Endothelial cell of umbilical vein (primary cell): Measurements from ENCODE around the gene CEP128. TPM values are rescaled to one million over a fixed set of nuclear protein-coding genes. Genes with fewer than 3 reads are reported as not detected.

ENCODE experiments used
- BruUV-seq: library from RNA; stranded (reverse); fragments of 400-500 nt; replicated peaks from 2 replicates; lab custom pipeline; 2021; lab: Mats Ljungman, UMichigan
- CTCF ChIA-PET: fragments of 300-600, 350-600 bp; sonication (Branson Sonifier 250); formaldehyde crosslinking; loops from one replicate; lab custom pipeline; 2021; ENCODE audit warnings: antibody characterized with exemption, inconsistent platforms; lab: Charles Lee
- POLR2A ChIA-PET: fragments of 300-600, 350-600 bp; sonication (Branson Sonifier 250); formaldehyde crosslinking; loops from one replicate; lab custom pipeline; 2021; ENCODE audit warnings: antibody characterized with exemption, inconsistent platforms; lab: Charles Lee
- DNase-seq: peaks from one replicate; pipeline ENCODE4 v3.0.0-alpha.2; 2011; ENCODE audit warnings: low read depth, low spot score
- FAIRE-seq: peaks from 2 replicates; lab custom pipeline; 2011; peaks lifted over from hg19 to GRCh38; lab: Jason Lieb, UNC
- H2AFZ ChIP-seq: 2 replicates; pipeline ENCODE4 v1.6.0; 2012; ENCODE audit warnings: low read depth, low read length, control low read depth, inconsistent platforms
- H3K27ac ChIP-seq: 2 replicates; pipeline ENCODE4 v1.5.1; 2011; ENCODE audit warnings: low read depth, mild to moderate bottlenecking, control low read depth, low read length, moderate library complexity; ENCODE audit not compliant: insufficient read depth
- H3K27me3 ChIP-seq, 2 experiments: 2 replicates each; pipeline versions ENCODE4 v1.6.0 to v1.6.1; 2011; ENCODE audit warnings: low read length in 2 of 2, mixed read lengths in 1 of 2; ENCODE audit not compliant: control insufficient read depth in 2 of 2, insufficient read depth in 2 of 2
- H3K36me3 ChIP-seq, 2 experiments: 2 replicates in 1 of 2; 3 replicates in 1 of 2; pipeline ENCODE4 v1.5.1; 2011; ENCODE audit warnings: low read length in 2 of 2, mild to moderate bottlenecking in 1 of 2, moderate library complexity in 1 of 2; ENCODE audit not compliant: control insufficient read depth in 2 of 2, insufficient read depth in 2 of 2; ENCODE audit errors: extremely low read depth in 1 of 2
- H3K4me1 ChIP-seq: 3 replicates; pipeline ENCODE4 v1.5.1; 2011; ENCODE audit warnings: mild to moderate bottlenecking, low read length; ENCODE audit not compliant: control insufficient read depth, insufficient read depth; ENCODE audit errors: extremely low read depth
- H3K4me2 ChIP-seq: 2 replicates; pipeline ENCODE4 v1.6.1; 2011; ENCODE audit warnings: low read length, control low read depth, mixed read lengths; ENCODE audit not compliant: insufficient read depth
- H3K4me3 ChIP-seq, 3 experiments: fragments of 200-600 bp in 1 of 3; sonication (generic), shearing (Covaris generic) in 1 of 3; replicated peaks in 1 of 3; 2 replicates each; pipeline ENCODE4 v1.5.1; 2011 to 2016; ENCODE audit warnings: control low read depth in 3 of 3, low read length in 3 of 3, mild to moderate bottlenecking in 2 of 3, inconsistent platforms in 1 of 3, low read depth in 1 of 3, moderate library complexity in 1 of 3; ENCODE audit not compliant: insufficient read depth in 1 of 3
- H3K79me2 ChIP-seq: 2 replicates; pipeline ENCODE4 v1.6.0; 2012; ENCODE audit warnings: low read length, inconsistent platforms; ENCODE audit not compliant: control insufficient read depth, insufficient read depth
- H3K9ac ChIP-seq: replicated peaks from 2 replicates; pipeline ENCODE3; 2011; ENCODE audit warnings: low read length, control low read depth; ENCODE audit not compliant: insufficient read depth; ENCODE audit errors: extremely low read depth
- H3K9me1 ChIP-seq: replicated peaks from 3 replicates; pipeline ENCODE4 v1.6.0; 2011; ENCODE audit warnings: mild to moderate bottlenecking, low read length; ENCODE audit not compliant: control insufficient read depth, insufficient read depth; ENCODE audit errors: extremely low read depth
- H3K9me3 ChIP-seq: replicated peaks from 2 replicates; pipeline ENCODE4 v1.5.1; 2012; ENCODE audit warnings: low read length, inconsistent platforms; ENCODE audit not compliant: control insufficient read depth, insufficient read depth
- H4K20me1 ChIP-seq: replicated peaks from 2 replicates; pipeline ENCODE3; 2011; ENCODE audit warnings: mild to moderate bottlenecking, low read length; ENCODE audit not compliant: control insufficient read depth, insufficient read depth; ENCODE audit errors: extremely low read depth
- CTCF ChIP-seq, 2 donors: IDR thresholded peaks; 1 replicate in 1 of 2; 2 replicates in 1 of 2; pipeline ENCODE4 v1.5.1; 2011; ENCODE audit warnings: low read length in 2 of 2, mild to moderate bottlenecking in 2 of 2, moderate library complexity in 2 of 2, control low read depth in 1 of 2, inconsistent platforms in 1 of 2, low read depth in 1 of 2; ENCODE audit not compliant: insufficient read depth in 1 of 2; ENCODE audit errors: extremely low read depth in 1 of 2
- EZH2 ChIP-seq: IDR thresholded peaks from 2 replicates; pipeline ENCODE4 v1.6.1; 2012; ENCODE audit warnings: borderline replicate concordance, low read depth, mild to moderate bottlenecking, moderate library complexity, low read length, inconsistent platforms; ENCODE audit not compliant: severe bottlenecking
- FOS ChIP-seq: IDR thresholded peaks from 2 replicates; pipeline ENCODE4 v1.6.1; 2011; ENCODE audit warnings: mild to moderate bottlenecking, low read length, moderate library complexity, borderline replicate concordance; ENCODE audit not compliant: insufficient read depth
- GATA2 ChIP-seq: IDR thresholded peaks from 2 replicates; pipeline ENCODE4 v1.7.0; 2011; ENCODE audit warnings: low read depth, mild to moderate bottlenecking, moderate library complexity, mixed read lengths, low read length; ENCODE audit not compliant: insufficient read length, insufficient read depth
- JUN ChIP-seq: IDR thresholded peaks from 2 replicates; pipeline ENCODE4 v1.6.1; 2011; ENCODE audit warnings: borderline replicate concordance, low read depth; ENCODE audit not compliant: insufficient read length, insufficient read depth
- MYC ChIP-seq: IDR thresholded peaks from one replicate; pipeline ENCODE4 v1.6.1; 2011; ENCODE audit warnings: mild to moderate bottlenecking, low read depth, low read length
- POLR2A ChIP-seq: IDR thresholded peaks from 2 replicates; pipeline ENCODE4 v1.6.1; 2012; ENCODE audit warnings: low read depth, mild to moderate bottlenecking, control low read depth, low read length
- POLR2AphosphoS5 ChIP-seq: IDR thresholded peaks from 2 replicates; pipeline ENCODE4 v1.6.1; 2012; ENCODE audit warnings: low read depth, mild to moderate bottlenecking, control low read depth, low read length, moderate library complexity; ENCODE audit not compliant: insufficient read depth
- dilution Hi-C: fragments of 300-500 bp; cut with MboI; formaldehyde crosslinking; loops from one replicate; pipeline ENCODE4 v1.15.0; 2019; ENCODE audit warnings: low sequenced_read_pairs; ENCODE audit not compliant: extremely low pct_ligation_motif_present
- intact Hi-C: fragments of 100-400 bp; cut with micrococcal nuclease; formaldehyde crosslinking; loops from one replicate; pipeline ENCODE4 v1.10.0; 2022
- polyA plus RNA-seq, 4 experiments: library from polyadenylated mRNA; depleted of rRNA in 3 of 4; stranded (reverse) in 3 of 4; unstranded in 1 of 4; fragments of >200 nt; gene quantifications; 2 replicates each; pipeline versions ENCODE4 v1.2.1 to v1.2.3, GENCODE V29; 2011 to 2012; ENCODE audit warnings: missing spikeins in 1 of 4
- total RNA-seq: library from RNA; stranded (reverse); gene quantifications from 2 replicates; pipeline ENCODE4 v1.2.3, GENCODE V29; 2021
- TF ChIP-seq, protein P1 (sequence below): IDR thresholded peaks from 2 replicates; pipeline ENCODE4 v1.6.1; 2011; ENCODE audit not compliant: insufficient read depth, insufficient read length

CEP128 gene
- total and polyA plus RNA-seq, 2 donors (not counting 3 experiments of a cell fraction or from before 2014, with no cell fraction given), result 0.91 to 23.7 TPM

DNA sequence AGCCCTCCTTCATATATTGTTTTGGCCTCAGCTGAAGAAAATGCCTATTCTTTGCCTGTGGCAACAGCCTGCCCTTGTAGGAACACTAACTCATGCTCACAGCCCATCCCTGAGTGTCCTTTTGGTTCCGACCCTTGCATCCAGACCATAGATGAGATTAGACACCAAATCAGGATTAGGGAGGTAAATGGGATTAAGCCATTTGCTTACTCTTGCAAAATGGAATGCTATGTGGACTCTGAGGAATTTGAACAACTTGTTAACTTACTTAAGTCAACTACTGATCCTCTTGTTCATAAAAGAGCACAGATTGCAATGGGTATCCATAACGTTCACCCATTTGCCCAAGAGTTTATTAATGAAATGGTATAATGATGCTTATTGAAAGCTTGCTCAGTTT is 41.2 kb upstream of the CEP128 start:
- intact Hi-C loops (no loop called here), dilution Hi-C loops (no loop called here)
- Histone ChIP-seq H3K9me1 (no peaks in the 10 kb centered on the region), H4K20me1 (no peaks in the 10 kb centered on the region), H3K27ac (no peak overlapping the region), H3K4me1 (no peaks in the 10 kb centered on the region), H3K79me2 (no peaks in the 10 kb centered on the region), H3K9me3 (no peaks in the 10 kb centered on the region), H3K9ac (no peak overlapping the region), H3K4me2 (no peak overlapping the region), H3K36me3 (no peaks in the 10 kb centered on the region), H2AFZ (no peak overlapping the region), H3K4me3 (no peak overlapping the region), H3K27me3 (no peaks in the 10 kb centered on the region)
- TF ChIP-seq POLR2A, result no peak
- TF ChIP-seq CTCF (IDR thresholded peaks at IDR 0.05; ENCODE audit: extremely low read depth in 1 of 2, insufficient read depth in 1 of 2, low read depth in 1 of 2, low read length in 2 of 2), result no peak
- TF ChIP-seq FOS, result no peak
- TF ChIP-seq, protein P1, sequence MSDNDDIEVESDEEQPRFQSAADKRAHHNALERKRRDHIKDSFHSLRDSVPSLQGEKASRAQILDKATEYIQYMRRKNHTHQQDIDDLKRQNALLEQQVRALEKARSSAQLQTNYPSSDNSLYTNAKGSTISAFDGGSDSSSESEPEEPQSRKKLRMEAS, result no peak
- TF ChIP-seq POLR2AphosphoS5, result no peak
- TF ChIP-seq GATA2, result no peak
- no peak for TF ChIP-seq MYC
- no peak for TF ChIP-seq JUN
- no peak for TF ChIP-seq EZH2
- CTCF ChIA-PET, result interaction anchor here (3.3 kb wide), 1 partner anchor 14 kb away, joined by 8 read pairs; no protein-coding TSS in a partner anchor
- DNase-seq (no peak), FAIRE-seq (no peak)
- POLR2A ChIA-PET, result no interaction called here
- BruUV-seq, result no TSS peak
